ENCODE results near the gene BEGAIN. TPM values are rescaled to one million over a fixed set of nuclear protein-coding genes. Genes with fewer than 3 reads are reported as not detected.

BEGAIN gene
- total RNA-seq, 4 donors from 2014 or later = 0.47 to 1.5 (median 0.53) TPM; not detected in 1

DNA sequence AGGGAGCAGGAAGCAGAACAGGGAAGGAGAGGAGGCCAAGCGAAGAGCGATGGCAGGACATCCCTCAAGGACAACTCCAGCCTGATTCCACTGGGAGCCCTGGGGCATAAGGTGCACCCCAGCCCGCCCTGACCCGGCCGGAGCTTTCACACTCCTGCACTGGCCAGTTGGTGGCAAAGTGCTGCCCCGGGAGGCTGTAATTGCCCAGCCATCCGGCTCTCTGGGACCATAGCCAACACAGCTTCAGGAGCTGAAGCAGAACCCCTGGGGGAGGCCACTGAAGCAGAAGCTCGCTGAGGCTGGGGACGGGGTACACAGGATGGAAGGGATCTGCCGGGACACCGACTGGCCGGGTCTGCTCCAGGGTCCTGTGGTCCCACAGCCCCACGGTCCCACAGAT is 41.9 kb upstream of the BEGAIN start:
- 94% methylated on average over 2 of the region's 13 CpGs; no CpG with 5 or more reads in 1 of the 2 donors for WGBS, 2 donors
- H3K4me1 ChIP-seq = no peaks in the 10 kb centered on the region
- no peak overlapping the region for H3K27ac ChIP-seq
- no peaks in the 10 kb centered on the region for H3K36me3 ChIP-seq
- no peak for TF ChIP-seq POLR2A (IDR thresholded peaks at IDR 0.05)
- TF ChIP-seq CTCF (IDR thresholded peaks at IDR 0.05) = no peak
- DNase-seq = no peak
- peaks cover 0 to 60% (median 0%) of the 10 kb centered on the region in 4 donors for H3K27me3 ChIP-seq
- intact Hi-C loops (cut with DNase I) = no loop called here
- H3K9me3 ChIP-seq = no peaks in the 10 kb centered on the region
- no peak overlapping the region for H3K4me3 ChIP-seq

DNA sequence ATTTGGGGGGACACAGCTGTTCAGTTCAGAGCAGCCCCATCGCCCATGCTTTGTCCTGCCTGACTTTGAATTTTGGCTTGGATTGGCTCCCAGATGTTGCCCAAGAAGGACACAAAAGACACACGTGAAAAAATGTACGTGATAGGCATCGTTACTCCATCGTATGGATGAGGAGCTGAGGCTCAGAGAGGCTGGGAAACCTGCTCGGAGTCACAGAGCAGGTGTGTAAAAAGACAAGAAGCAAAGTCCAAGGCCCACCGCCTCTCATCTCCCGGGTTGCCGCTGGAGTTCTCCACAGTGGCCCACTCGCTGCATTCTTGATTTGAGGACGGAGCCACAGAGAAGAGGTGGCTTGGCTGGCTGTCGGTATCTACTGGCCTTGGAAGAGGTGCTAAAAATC is 41.0 kb upstream of the BEGAIN start:
- TF ChIP-seq POLR2A (IDR thresholded peaks at IDR 0.05) (no peak), CTCF (IDR thresholded peaks at IDR 0.05) (no peak)
- no peaks in the 10 kb centered on the region for H3K4me1 ChIP-seq
- 89 to 91% methylated on average over 11 to 12 of the region's 12 CpGs for WGBS, 2 donors
- no peak for DNase-seq
- peaks cover 0 to 64% (median 0%) of the 10 kb centered on the region in 4 donors for H3K27me3 ChIP-seq
- H3K4me3 ChIP-seq = no peak overlapping the region
- no peaks in the 10 kb centered on the region for H3K36me3 ChIP-seq
- no peak overlapping the region for H3K27ac ChIP-seq
- H3K9me3 ChIP-seq = no peaks in the 10 kb centered on the region
- intact Hi-C loops (cut with DNase I) = no loop called here

DNA sequence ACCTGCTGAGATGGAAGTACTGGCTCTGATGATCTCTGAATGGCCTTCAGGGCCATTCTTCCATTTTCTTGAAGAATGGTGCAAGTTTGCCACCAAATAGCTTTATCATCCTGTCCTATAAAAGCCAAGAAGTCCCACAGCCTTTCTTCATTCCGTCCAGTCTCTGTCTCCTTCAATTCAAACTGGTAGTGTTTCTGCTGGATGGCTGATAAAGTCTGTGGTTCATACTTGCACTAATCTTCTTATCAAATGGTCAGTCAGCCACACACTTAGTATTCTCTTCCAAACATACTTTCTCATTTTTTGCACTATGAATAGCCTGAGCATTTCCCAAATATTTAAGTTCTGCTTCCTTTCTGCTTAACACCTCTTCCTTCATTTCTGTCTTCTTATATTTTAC is 39.4 kb upstream of the BEGAIN start:
- DNase-seq = no peak
- Histone ChIP-seq H3K9me3 (no peaks in the 10 kb centered on the region), H3K36me3 (no peaks in the 10 kb centered on the region), H3K4me3 (no peak overlapping the region), H3K4me1 (peaks cover 0 to 9% (median 0%) of the 10 kb centered on the region in 3 donors), H3K27ac (no peak overlapping the region), H3K27me3 (peaks cover 0 to 79% (median 0%) of the 10 kb centered on the region in 4 donors)
- 67 to 75% methylated on average over 1 of the region's 1 CpG for WGBS, 2 donors
- intact Hi-C loops (cut with DNase I) = no loop called here
- TF ChIP-seq POLR2A (IDR thresholded peaks at IDR 0.05) = no peak
- TF ChIP-seq CTCF (IDR thresholded peaks at IDR 0.05) = no peak

DNA sequence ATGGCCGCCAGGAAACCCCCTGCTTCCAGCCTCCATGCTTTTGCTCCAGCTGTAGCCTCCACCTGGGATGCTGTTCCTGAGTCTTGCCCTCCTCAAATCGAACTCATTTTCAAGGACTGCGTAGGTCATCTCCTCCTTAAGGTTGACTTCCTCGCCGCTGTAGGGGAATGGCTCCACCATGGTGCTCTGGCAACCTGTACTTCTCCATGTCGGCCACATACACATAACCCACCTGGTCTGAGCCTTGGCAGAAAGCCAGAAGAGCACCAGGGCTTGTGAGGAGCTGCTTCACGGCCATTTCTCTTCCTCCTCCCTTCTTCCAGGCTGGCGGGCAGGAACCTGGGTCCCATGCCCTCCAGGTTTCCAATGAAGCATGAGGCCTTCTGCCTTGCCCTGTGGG is 36.7 kb upstream of the BEGAIN start:
- TF ChIP-seq POLR2A (IDR thresholded peaks at IDR 0.05) (no peak), CTCF (IDR thresholded peaks at IDR 0.05) (no peak)
- peaks cover 0 to 9% (median 0%) of the 10 kb centered on the region in 3 donors for H3K4me1 ChIP-seq
- no peaks in the 10 kb centered on the region for H3K9me3 ChIP-seq
- no peak for DNase-seq
- 83 to 84% methylated on average over 7 to 8 of the region's 8 CpGs for WGBS, 2 donors
- no peak overlapping the region for H3K27ac ChIP-seq
- H3K4me3 ChIP-seq = no peak overlapping the region
- intact Hi-C loops (cut with DNase I) = no loop called here
- peaks cover 0 to 87% (median 0%) of the 10 kb centered on the region in 4 donors for H3K27me3 ChIP-seq
- H3K36me3 ChIP-seq = no peaks in the 10 kb centered on the region

- H3K27me3 ChIP-seq = peaks cover 0 to 85% (median 0%) of the 10 kb centered on the region in 4 donors
- H3K4me3 ChIP-seq = no peak overlapping the region
- no peak overlapping the region for H3K27ac ChIP-seq
- no peaks in the 10 kb centered on the region for H3K9me3 ChIP-seq
- H3K36me3 ChIP-seq = no peaks in the 10 kb centered on the region
- peaks cover 0 to 13% (median 0%) of the 10 kb centered on the region in 3 donors for H3K4me1 ChIP-seq
- no peak for DNase-seq
- intact Hi-C loops (cut with DNase I) = no loop called here
- 78% methylated on average over 1 of the region's 1 CpG; no CpG with 5 or more reads in 1 of the 2 donors for WGBS, 2 donors
- no peak for TF ChIP-seq CTCF (IDR thresholded peaks at IDR 0.05)
- no peak for TF ChIP-seq POLR2A (IDR thresholded peaks at IDR 0.05)
These were observed 36.3 kb upstream of the BEGAIN start for GRCh38 chr14:100623557-100623956.

All from esophagus squamous epithelium (tissue), 5 donors.